NCI-H345 treated with DMSO at 0.1 percent for 48 hours (cell line): Measurements from ENCODE around the gene XKR7.
A peak's percentile ranks its signal among the peaks of the same experiment; 100 is the strongest.
"Not testable (repeated sequence)": the region's sequence is repeated elsewhere in the genome, so short reads cannot be mapped to it uniquely, and the experiment has no call there.

Experiments used
- DNase-seq: peaks from one replicate; lab custom pipeline; 2025; ENCODE audit not compliant: unreplicated experiment; lab: John Stamatoyannopoulos, UW

XKR7 gene

DNA sequence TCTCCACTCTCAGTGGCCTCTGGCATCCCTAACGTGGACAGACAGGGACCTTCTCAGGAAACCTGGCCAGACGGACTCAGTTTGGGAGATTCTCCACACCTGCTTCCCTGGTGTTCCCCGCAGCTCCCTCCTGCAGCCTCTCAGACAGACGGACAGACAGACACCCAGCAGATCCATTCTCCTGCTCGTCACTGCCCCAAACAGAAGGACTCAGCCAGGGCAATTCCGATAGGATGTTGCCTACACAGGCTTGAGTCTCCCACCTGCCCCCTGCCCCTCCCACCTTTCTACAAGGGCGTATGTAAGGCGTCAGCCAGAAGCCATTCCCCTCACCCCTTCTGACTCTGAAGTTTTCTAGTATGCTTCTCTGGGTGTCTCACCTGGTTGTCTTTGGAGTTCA, 42.7 kb downstream of the XKR7 start:
- DNase-seq = no peak

DNA sequence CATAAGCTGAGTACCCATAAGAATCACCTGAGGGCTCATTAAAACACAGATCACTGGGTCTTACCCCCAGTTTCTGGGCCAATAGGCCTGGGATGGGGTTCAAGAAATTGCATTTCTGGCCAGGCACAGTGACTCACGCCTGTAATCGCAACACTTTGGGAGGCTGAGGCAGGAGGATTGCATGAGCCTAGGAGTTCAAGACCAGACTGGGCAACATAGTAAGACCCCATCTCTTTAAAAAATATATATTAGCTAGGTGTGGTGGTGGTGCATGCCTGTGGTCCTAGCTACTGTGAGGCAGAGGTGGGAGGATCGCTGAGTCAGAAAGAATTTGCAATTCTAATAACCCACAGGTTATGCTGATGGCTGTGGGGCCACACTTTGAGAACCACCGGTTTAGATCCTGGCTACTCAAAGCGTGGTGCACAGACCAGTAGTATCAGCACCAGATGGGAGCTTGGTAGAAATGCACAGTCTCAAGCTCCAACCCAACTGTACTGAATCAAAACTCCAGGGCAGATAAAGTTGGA, 44.3 kb downstream of the XKR7 start:
- no peak for DNase-seq

DNA sequence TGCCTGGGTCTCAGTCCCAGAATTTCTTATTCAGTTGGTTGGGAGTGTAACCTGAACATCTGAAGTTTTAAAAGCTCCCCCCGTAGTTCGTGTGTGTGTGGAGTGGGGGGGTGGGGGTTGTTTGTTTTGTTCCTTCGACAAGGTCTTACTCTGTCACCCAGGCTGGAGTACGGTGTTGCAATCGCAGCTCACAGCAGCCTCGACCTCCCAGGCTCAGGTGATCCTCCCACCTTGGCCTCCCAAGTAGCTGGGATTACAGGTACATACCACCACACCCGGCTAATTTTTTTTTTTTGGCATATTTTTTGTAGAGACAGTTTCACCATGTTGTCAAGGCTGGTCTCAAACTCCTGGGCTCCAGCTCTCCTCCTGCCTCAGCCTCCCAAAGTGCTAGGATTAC, 45.4 kb downstream of the XKR7 start:
- no peak for DNase-seq

- peak; percentile 92 for DNase-seq
These were observed 49.8 kb downstream of the XKR7 start for GRCh38 chr20:32017711-32018251.

GRCh38 chr20:32018269-32019155, 50.6 kb downstream of the XKR7 start:
- DNase-seq = peak; percentile 97

GRCh38 chr20:32019156-32019510, 51.2 kb downstream of the XKR7 start:
- DNase-seq = peak; percentile 31

DNA sequence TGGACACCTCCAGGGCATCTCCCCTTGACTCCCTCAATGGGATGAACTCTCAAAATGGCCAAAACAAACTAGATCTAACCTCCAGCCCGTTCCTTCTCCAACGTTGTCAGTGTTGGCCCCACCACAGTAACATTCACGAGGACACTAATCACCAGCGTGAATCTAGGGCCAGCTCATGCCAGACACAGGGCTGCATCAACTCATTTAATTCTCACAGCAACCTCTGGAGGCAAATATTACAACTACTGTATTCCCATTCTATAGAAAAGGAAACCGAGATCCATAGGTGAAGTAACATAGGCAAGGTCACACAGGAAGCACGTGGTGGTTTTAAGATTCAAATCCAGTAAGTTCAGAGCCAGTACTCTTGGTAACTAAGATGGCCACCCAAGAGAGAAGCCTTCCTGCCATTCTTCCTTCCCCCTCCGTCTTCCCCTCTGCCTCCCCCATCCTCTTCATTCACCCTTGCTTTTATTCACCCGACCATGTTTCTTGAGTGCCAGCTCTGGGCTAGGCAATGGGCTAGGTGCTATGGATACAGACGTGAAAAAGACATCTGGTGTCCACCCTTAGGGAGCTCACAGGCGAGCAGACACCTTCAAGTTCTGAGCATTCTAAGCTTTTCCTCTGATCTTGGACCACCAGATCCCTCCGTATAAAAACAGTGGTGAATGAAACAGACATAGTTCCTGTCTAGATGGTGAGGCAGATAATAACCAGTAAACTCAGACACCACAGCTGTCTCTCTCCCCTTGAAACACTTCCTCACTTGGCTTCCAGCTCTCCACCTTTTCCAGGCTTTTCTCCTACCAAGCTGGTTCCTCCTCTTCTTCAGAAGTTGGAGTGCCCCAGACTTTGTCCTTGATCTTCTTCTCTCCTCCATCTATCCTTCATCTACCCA, 51.9 kb downstream of the XKR7 start:
- peak; percentile 31 for DNase-seq

- DNase-seq = no peak
These were observed 53.1 kb downstream of the XKR7 start for GRCh38 chr20:32021091-32021490.

GRCh38 chr20:32024683-32025295, 56.8 kb downstream of the XKR7 start:
- no peak for DNase-seq

GRCh38 chr20:32027643-32028042, 59.7 kb downstream of the XKR7 start:
- no peak for DNase-seq

GRCh38 chr20:32028647-32029372, 60.9 kb downstream of the XKR7 start:
- no peak for DNase-seq

GRCh38 chr20:32029561-32029960, 61.6 kb downstream of the XKR7 start:
- DNase-seq = no peak

DNA sequence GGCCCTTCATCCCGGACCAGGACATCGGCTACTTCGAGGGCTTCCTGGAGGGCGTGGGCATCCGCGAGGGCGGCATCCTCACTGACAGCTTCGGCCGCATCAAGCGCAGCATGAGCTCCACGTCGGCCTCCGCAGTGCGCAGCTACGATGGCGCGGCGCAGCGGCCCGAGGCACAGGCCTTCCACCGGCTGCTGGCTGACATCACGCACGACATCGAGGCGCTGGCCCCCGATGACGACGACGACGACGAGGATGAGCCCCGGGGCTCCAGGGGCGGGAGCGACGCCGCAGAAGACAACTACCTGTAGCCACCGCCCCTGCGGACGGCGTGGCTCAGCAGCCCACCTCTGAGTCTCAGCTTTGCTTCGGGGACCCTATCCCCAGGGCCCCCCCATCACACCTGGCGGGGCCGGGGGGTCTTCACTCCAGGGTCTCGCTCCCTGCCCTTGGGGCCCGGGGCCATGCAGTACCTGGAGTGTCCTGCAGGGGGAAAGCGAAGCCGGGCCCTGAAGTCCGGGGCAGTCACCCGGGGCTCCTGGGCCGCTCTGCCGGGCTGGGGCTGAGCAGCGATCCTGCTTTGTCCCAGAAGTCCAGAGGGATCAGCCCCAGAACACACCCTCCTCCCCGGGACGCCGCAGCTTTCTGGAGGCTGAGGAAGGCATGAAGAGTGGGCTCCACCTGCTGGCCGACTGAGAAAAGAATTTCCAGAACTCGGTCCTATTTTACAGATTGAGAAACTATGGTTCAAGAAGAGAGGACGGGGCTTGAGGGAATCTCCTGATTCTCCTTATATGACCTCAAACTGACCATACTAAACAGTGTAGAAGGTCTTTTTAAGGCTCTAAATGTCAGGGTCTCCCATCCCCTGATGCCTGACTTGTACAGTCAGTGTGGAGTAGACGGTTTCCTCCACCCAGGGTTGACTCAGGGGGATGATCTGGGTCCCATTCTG, 63.3 kb downstream of the XKR7 start:
- peak; percentile 69 for DNase-seq

GRCh38 chr20:32033316-32033715, 65.4 kb downstream of the XKR7 start:
- no peak for DNase-seq

GRCh38 chr20:32033721-32034120, 65.8 kb downstream of the XKR7 start:
- not testable (repeated sequence) for DNase-seq

- DNase-seq = no peak
These were observed 66.9 kb downstream of the XKR7 start for GRCh38 chr20:32034581-32035425.

DNA sequence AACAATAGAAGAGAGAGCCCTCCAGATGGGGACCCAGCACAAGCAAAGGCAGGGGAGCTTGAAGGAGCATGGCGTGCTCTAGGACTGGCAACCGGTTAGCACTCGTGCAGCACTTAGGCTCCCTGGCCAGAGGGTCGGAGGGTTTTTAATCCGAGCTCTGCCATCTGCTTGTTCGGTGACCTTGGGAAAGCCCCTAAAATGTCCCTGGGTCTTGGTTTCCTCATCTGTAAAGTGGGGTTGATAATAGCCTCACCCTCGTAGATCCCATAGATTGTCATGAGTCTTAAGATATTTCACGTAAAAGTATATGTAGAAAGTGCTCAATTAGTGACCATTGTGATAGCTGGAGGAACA, 67.5 kb downstream of the XKR7 start:
- DNase-seq = no peak

- no peak for DNase-seq
These were observed 68.3 kb downstream of the XKR7 start for GRCh38 chr20:32036252-32036651.
